Right lobe of liver (tissue), 6 donors: ENCODE data around the gene KIF2B. TPM values are rescaled to one million over a fixed set of nuclear protein-coding genes. Genes with fewer than 3 reads are reported as not detected.

ENCODE experiments used
- ATAC-seq, 4 donors: fragments of 200-7000 bp; cut with Tn5 transposase; one replicate each; pipeline ENCODE4 v1.9.1; 2020; ENCODE audit warnings: mild to moderate bottlenecking in 4 of 4, moderate library complexity in 4 of 4
- DNase-seq, 3 donors: peaks; one replicate each; pipeline ENCODE4 v3.0.0-alpha.2; 2020
- H3K27ac ChIP-seq, 3 donors: fragments of 200-600 bp; one replicate each; pipeline ENCODE4 v1.8.0; 2022
- H3K27me3 ChIP-seq, 2 donors: fragments of 200-600 bp; one replicate each; pipeline ENCODE4 v1.8.0; 2022
- H3K36me3 ChIP-seq, 4 donors: fragments of 200-600 bp; sonication (generic) in 1 of 4; one replicate each; pipeline versions ENCODE4 v1.5.1 to v1.8.0; 2017 to 2022; ENCODE audit warnings: control low read depth in 1 of 4
- H3K4me1 ChIP-seq, 4 donors: fragments of 200-600 bp; sonication (generic) in 1 of 4; one replicate each; pipeline versions ENCODE4 v1.5.1 to v1.8.0; 2017 to 2022; ENCODE audit warnings: control low read depth in 1 of 4
- H3K4me3 ChIP-seq, 3 donors: fragments of 200-600 bp; one replicate each; pipeline ENCODE4 v1.8.0; 2022
- H3K9me3 ChIP-seq, 4 donors: fragments of 200-600 bp; sonication (generic) in 1 of 4; one replicate each; pipeline versions ENCODE4 v1.5.1 to v1.8.0; 2017 to 2022; ENCODE audit warnings: control low read depth in 1 of 4
- POLR2A ChIP-seq: fragments of 450-650 bp; IDR thresholded peaks from one replicate; pipeline ENCODE4 v1.6.1; 2017; ENCODE audit warnings: antibody characterized with exemption, mild to moderate bottlenecking
- WGBS: methylation state at CpG from one replicate; pipeline ENCODE4 v1.1.6; 2018; ENCODE audit warnings: low coverage, low lambda C conversion rate; ENCODE audit not compliant: insufficient coverage; ENCODE audit errors: missing lambda C conversion rate; 5-methylcytosine and 5-hydroxymethylcytosine counted together
- intact Hi-C, 2 donors: fragments of 100-400 bp; cut with DNase I; formaldehyde crosslinking; loops; one replicate each; pipeline versions ENCODE4 v1.11.2 to v1.14.1; 2022
- total RNA-seq, 6 experiments: library from RNA; depleted of rRNA in 2 of 6; stranded (reverse); fragments of >200 nt in 2 of 6; fragmentation: NEBNext Ultra II Directional in 3 of 6; extraction: Animal tissue kit (Norgen Biotek cat#: 25700) in 3 of 6; gene quantifications; one replicate each; pipeline versions ENCODE4 v1.1.0 to v1.2.4, GENCODE V29; 2016 to 2023
- TF ChIP-seq, protein P1 (sequence below), 4 donors: fragments of 200-600 bp in 3 of 4; fragments of 450-650 bp in 1 of 4; IDR thresholded peaks; one replicate each; pipeline versions ENCODE4 v1.5.1 to v1.8.0; 2016 to 2022; ENCODE audit warnings: antibody characterized with exemption in 4 of 4, mild to moderate bottlenecking in 2 of 4
- donor health status: DM: no; HTN: yes; CAD: no.
- donor health status: DM: no; HTN: no; CAD: no.
- donor health status: DM: no; HTN: no; CAD: no.
- donor health status: DM: no; HTN: yes; CAD: no.
- donor health status: DM: no; HTN: yes; CAD: no.

The KIF2B gene
- total RNA-seq, 6 experiments from 2014 or later = not detected

DNA sequence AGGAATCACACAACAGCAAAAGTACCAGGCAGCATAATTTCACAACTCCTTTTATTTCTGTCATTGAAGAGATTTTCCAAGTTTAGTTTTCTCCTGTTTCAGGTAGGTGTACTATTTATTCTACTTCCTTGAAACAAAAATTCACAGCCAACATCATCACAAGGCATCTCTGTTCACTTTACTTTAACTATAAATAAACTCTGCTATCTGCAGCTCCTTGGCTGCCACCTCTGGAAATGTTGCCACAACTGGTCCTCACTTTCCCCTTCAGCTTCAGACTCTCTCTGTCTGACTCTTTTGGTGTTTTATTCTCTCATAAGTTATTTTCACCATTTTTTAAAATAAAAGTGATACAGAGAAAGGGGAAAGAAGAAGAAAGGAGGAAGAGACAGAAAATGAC lies 27.9 kb upstream of the KIF2B start:
- no peaks in the 10 kb centered on the region for H3K9me3 ChIP-seq
- no peak for ATAC-seq
- H3K36me3 ChIP-seq = no peaks in the 10 kb centered on the region
- DNase-seq = no peak
- no peak overlapping the region for H3K4me3 ChIP-seq
- H3K27me3 ChIP-seq = no peaks in the 10 kb centered on the region
- H3K27ac ChIP-seq = no peak overlapping the region
- no peaks in the 10 kb centered on the region for H3K4me1 ChIP-seq
- no peak for TF ChIP-seq POLR2A
- TF ChIP-seq, protein P1, sequence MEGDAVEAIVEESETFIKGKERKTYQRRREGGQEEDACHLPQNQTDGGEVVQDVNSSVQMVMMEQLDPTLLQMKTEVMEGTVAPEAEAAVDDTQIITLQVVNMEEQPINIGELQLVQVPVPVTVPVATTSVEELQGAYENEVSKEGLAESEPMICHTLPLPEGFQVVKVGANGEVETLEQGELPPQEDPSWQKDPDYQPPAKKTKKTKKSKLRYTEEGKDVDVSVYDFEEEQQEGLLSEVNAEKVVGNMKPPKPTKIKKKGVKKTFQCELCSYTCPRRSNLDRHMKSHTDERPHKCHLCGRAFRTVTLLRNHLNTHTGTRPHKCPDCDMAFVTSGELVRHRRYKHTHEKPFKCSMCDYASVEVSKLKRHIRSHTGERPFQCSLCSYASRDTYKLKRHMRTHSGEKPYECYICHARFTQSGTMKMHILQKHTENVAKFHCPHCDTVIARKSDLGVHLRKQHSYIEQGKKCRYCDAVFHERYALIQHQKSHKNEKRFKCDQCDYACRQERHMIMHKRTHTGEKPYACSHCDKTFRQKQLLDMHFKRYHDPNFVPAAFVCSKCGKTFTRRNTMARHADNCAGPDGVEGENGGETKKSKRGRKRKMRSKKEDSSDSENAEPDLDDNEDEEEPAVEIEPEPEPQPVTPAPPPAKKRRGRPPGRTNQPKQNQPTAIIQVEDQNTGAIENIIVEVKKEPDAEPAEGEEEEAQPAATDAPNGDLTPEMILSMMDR (IDR thresholded peaks at IDR 0.05) = no peak
- intact Hi-C loops = no loop called here

DNA sequence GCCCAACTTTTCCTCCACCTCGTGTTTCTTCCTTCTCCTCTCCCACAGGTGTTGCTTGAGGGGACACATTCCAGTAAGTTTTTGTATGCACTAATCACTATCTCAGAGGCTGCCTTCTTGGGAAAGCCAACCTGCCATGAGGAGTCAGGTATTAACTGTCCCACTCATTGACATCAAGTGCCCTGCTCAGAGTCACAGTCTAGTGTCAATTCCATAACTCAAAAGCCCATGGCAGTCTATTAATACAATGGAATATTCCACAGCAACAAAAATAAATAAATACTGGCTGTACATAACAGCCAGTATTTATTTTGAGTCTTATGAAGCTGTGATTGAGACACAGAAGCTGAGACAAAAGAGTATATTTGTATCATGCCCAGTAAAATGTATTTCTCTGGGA lies 26.1 kb upstream of the KIF2B start:
- ATAC-seq = no peak
- Histone ChIP-seq H3K27me3 (no peaks in the 10 kb centered on the region), H3K9me3 (no peaks in the 10 kb centered on the region), H3K4me3 (no peak overlapping the region), H3K4me1 (no peaks in the 10 kb centered on the region), H3K27ac (no peak overlapping the region), H3K36me3 (no peaks in the 10 kb centered on the region)
- intact Hi-C loops = no loop called here
- TF ChIP-seq POLR2A = no peak
- TF ChIP-seq, protein P1 (IDR thresholded peaks at IDR 0.05) = no peak
- DNase-seq = no peak
- WGBS = 44% methylated on average over 1 of the region's 1 CpG

DNA sequence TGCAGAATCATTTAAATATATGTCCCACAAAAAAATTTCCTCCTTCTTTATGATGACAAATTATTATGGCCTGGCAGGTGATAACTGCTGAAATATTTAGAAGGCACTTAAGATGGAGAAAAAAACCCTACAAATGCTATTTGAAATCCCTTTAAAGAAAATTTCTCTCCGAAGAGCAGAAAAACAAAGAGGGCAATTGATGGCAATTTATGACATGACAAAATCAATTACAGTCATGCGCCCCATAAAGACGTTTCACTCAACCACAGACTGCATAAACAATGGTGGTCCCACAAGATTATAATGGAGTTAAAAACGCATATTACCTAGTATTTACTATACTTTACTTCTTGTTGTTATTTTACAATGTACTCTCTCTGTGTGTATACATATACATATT lies 25.2 kb upstream of the KIF2B start:
- Histone ChIP-seq H3K27ac (no peak overlapping the region), H3K4me3 (no peak overlapping the region), H3K9me3 (no peaks in the 10 kb centered on the region), H3K4me1 (no peaks in the 10 kb centered on the region), H3K36me3 (no peaks in the 10 kb centered on the region), H3K27me3 (no peaks in the 10 kb centered on the region)
- ATAC-seq (no peak), DNase-seq (no peak)
- intact Hi-C loops = no loop called here
- 62% methylated on average over 4 of the region's 4 CpGs for whole genome bisulfite sequencing
- TF ChIP-seq POLR2A = no peak
- TF ChIP-seq, protein P1 (IDR thresholded peaks at IDR 0.05) = no peak

DNA sequence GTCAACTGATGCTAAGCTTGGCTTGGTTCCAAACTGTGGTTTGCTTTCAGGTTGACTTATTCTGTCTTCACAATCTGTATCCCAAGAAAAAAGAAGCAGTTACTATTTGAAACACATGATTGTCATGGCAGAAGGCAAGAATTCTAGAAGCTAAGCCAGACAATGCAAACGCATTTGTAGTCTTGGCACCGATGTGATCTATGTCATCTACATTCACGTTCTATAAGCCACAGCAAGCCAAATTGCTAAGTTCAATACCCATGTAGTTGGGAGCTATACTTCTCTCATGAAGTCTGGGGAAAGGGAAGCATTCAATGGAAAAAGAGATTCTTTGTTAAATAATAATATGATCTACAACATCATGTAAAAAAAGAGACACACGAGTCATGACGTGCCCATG lies 18.3 kb upstream of the KIF2B start:
- TF ChIP-seq, protein P1 (IDR thresholded peaks at IDR 0.05) = no peak
- TF ChIP-seq POLR2A = no peak
- 56% methylated on average over 5 of the region's 5 CpGs for WGBS
- Histone ChIP-seq H3K4me3 (no peak overlapping the region), H3K27ac (no peak overlapping the region), H3K36me3 (no peaks in the 10 kb centered on the region), H3K9me3 (no peaks in the 10 kb centered on the region), H3K4me1 (no peaks in the 10 kb centered on the region), H3K27me3 (no peaks in the 10 kb centered on the region)
- no peak for DNase-seq
- intact Hi-C loops = no loop called here
- ATAC-seq = no peak

DNA sequence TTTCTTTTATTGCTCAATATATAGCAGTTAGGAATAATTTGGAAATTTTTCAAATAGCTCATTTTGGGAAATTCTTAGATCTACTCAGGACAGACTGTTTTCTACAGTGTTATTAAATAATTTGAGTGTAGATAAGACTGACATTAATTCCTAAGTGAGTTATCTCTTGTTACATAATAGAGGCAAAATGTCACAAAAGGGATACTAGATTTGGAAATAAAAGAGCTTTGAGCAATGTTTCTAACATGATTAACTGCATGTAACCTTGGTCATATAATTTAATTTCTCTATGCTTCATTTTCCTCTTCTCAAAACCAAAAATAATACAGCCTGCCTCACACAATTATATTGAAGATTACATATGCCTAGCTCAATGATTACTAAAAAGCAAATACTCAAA lies 16.3 kb upstream of the KIF2B start:
- H3K9me3 ChIP-seq = no peaks in the 10 kb centered on the region
- TF ChIP-seq, protein P1 (IDR thresholded peaks at IDR 0.05) = no peak
- no peak for TF ChIP-seq POLR2A
- DNase-seq (no peak), ATAC-seq (no peak)
- no peak overlapping the region for H3K4me3 ChIP-seq
- no peaks in the 10 kb centered on the region for H3K27me3 ChIP-seq
- H3K36me3 ChIP-seq = no peaks in the 10 kb centered on the region
- intact Hi-C loops = no loop called here
- H3K4me1 ChIP-seq = no peaks in the 10 kb centered on the region
- H3K27ac ChIP-seq = no peak overlapping the region
